Osteocyte (in vitro differentiated cells): ENCODE measurements around the gene SLC37A4. TPM values are rescaled to one million over a fixed set of nuclear protein-coding genes. Genes with fewer than 3 reads are reported as not detected.
"Not testable (repeated sequence)": the region's sequence is repeated elsewhere in the genome, so short reads cannot be mapped to it uniquely, and the experiment has no call there.

ENCODE experiments used
- DNase-seq: peaks from one replicate; pipeline ENCODE4 v3.0.0; 2021; ENCODE audit warnings: mixed read lengths; ENCODE audit not compliant: unreplicated experiment; ENCODE audit errors: extremely low spot score
- H3K27ac Mint-ChIP-seq: one replicate; pipeline ENCODE4 v1.8.0; 2021; ENCODE audit warnings: mild to moderate bottlenecking, mixed read lengths; ENCODE audit not compliant: unreplicated experiment
- H3K27me3 Mint-ChIP-seq: one replicate; pipeline ENCODE4 v1.8.0; 2021; ENCODE audit warnings: mixed read lengths; ENCODE audit not compliant: unreplicated experiment
- H3K36me3 Mint-ChIP-seq: one replicate; pipeline ENCODE4 v1.8.0; 2021; ENCODE audit warnings: mixed read lengths; ENCODE audit not compliant: unreplicated experiment
- H3K4me1 Mint-ChIP-seq: one replicate; pipeline ENCODE4 v1.8.0; 2021; ENCODE audit warnings: mixed read lengths; ENCODE audit not compliant: unreplicated experiment
- H3K4me3 Mint-ChIP-seq: one replicate; pipeline ENCODE4 v1.8.0; 2021; ENCODE audit warnings: mild to moderate bottlenecking, moderate library complexity, mixed read lengths; ENCODE audit not compliant: unreplicated experiment
- H3K9me3 Mint-ChIP-seq: one replicate; pipeline ENCODE4 v1.8.0; 2021; ENCODE audit warnings: mixed read lengths; ENCODE audit not compliant: unreplicated experiment
- total RNA-seq: library from RNA; stranded (reverse); gene quantifications from 2 replicates; pipeline ENCODE4 v1.2.1, GENCODE V29; 2021
- TF ChIP-seq, protein P1 (sequence below): fragments of 200-600 bp; sonication (generic); IDR thresholded peaks from 2 replicates; pipeline ENCODE4 v1.5.0; 2021; ENCODE audit warnings: antibody characterized with exemption, mild to moderate bottlenecking, moderate library complexity

The SLC37A4 gene
- total RNA-seq, 1 donor from 2014 or later = 16.3 TPM

DNA sequence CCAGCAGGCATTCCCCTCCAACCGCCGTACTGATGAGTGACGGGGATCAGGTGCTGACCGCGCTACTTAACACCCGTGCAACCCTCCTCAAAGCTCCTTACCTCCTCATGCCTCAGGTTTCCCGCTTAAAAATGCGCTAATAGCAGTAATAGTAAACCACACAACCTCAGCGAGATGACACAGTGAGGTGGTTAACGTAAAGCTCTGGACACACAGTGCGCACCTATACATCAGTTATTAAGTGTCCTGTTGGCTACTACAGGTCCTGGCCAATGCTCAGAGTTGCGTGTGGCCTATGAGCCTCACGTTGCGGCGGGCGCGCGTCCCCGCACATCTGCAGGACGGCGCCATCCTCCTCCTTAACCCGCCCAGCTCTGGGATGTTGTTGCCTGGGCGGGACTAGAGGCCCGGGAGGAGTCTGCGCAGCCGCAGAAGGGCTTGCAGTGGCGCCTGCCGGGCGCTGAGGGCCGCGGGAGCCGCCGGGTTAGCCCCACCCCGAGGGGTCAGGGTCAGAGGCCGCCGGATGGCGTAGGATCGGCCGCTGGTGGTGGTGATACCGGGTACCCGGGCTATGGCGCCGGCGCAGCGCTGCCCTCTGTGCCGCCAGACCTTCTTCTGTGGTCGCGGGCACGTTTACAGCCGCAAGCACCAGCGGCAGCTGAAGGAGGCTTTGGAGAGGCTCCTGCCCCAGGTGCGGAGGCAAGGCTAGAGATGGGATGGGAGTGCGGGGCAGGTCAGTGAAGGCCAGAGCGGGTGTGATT lies 32.9 kb downstream of the SLC37A4 start, which contains the start of gene CENATAC:
Gene CENATAC, plus strand, starts transcription at position 512 of the 761 bp plus-strand sequence. Its CDS starts 60 bp downstream, at position 572.
- Mint-ChIP-seq H3K4me1 (peaks cover 28% of the 10 kb centered on the region), H3K27ac (peak within 1 kb of the TSS; percentile 92), H3K9me3 (no peaks in the 10 kb centered on the region), H3K27me3 (no peaks in the 10 kb centered on the region), H3K4me3 (peak within 1 kb of the TSS; percentile 95), H3K36me3 (peaks cover 12% of the 10 kb centered on the region)
- TF ChIP-seq, protein P1, sequence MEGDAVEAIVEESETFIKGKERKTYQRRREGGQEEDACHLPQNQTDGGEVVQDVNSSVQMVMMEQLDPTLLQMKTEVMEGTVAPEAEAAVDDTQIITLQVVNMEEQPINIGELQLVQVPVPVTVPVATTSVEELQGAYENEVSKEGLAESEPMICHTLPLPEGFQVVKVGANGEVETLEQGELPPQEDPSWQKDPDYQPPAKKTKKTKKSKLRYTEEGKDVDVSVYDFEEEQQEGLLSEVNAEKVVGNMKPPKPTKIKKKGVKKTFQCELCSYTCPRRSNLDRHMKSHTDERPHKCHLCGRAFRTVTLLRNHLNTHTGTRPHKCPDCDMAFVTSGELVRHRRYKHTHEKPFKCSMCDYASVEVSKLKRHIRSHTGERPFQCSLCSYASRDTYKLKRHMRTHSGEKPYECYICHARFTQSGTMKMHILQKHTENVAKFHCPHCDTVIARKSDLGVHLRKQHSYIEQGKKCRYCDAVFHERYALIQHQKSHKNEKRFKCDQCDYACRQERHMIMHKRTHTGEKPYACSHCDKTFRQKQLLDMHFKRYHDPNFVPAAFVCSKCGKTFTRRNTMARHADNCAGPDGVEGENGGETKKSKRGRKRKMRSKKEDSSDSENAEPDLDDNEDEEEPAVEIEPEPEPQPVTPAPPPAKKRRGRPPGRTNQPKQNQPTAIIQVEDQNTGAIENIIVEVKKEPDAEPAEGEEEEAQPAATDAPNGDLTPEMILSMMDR = peak; percentile 17
- DNase-seq = peak; percentile 96

DNA sequence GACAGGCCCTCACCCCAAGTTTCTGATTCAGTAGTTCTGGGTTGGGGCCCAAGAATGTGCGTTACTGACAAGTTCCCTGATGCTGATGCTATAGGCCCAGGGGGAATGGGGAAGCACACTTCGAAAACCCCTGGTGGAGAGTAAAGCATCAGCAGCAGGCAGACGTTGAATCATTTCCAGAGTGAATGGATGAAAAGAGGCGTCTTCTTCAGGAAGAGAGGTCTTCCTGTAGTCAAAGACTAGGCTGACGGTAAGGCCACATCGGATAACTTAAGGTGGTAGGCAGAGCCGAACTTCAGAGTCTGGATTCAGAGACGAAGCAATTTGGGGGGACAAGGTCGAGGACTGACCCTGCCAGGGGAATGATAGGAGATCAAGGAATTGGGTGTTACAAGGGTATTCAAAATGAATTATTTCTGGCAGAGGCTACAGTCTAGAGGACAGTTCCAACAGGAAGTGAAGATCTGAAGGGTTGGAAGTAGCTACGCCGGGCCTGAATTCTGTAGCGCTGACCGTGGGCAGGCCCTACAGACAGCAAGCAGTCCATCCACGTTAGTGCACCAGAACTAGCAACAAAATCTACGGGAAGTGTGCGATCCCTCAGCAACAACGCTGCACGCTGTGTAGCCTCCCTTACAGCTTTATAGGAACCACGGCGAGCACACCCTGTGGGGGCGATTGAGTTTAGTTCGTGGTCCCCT lies 33.6 kb downstream of the SLC37A4 start:
- Mint-ChIP-seq H3K4me1 (peaks cover 28% of the 10 kb centered on the region), H3K9me3 (no peaks in the 10 kb centered on the region), H3K36me3 (peaks cover 10% of the 10 kb centered on the region), H3K27ac (peak overlapping the region; percentile 92), H3K4me3 (peak overlapping the region; percentile 95), H3K27me3 (no peaks in the 10 kb centered on the region)
- TF ChIP-seq, protein P1 = peak; percentile 15
- no peak for DNase-seq

DNA sequence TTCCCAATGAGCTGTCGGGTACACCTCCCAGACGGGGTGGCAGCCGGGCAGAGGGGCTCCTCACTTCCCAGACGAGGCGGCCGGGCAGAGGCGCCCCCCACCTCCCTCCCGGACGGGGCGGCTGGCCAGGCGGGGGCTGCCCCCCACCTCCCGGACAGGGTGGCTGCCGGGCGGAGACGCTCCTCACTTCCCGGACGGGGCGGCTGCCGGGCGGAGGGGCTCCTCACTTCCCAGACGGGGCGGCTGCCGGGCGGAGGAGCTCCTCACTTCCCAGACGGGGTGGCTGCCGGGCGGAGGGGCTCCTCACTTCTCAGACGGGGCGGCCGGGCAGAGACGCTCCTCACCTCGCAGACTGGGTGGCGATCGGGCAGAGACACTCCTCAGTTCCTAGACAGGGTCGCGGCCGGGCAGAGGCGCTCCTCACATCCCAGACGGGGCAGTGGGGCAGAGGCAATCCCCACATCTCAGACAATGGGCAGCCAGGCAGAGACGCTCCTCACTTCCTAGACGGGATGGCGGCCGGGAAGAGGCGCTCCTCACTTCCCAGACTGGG lies 39.1 kb downstream of the SLC37A4 start:
- DNase-seq, H3K27me3 Mint-ChIP-seq, H3K4me1 Mint-ChIP-seq, H3K4me3 Mint-ChIP-seq, H3K9me3 Mint-ChIP-seq, H3K36me3 Mint-ChIP-seq, H3K27ac Mint-ChIP-seq: not testable (repeated sequence)

DNA sequence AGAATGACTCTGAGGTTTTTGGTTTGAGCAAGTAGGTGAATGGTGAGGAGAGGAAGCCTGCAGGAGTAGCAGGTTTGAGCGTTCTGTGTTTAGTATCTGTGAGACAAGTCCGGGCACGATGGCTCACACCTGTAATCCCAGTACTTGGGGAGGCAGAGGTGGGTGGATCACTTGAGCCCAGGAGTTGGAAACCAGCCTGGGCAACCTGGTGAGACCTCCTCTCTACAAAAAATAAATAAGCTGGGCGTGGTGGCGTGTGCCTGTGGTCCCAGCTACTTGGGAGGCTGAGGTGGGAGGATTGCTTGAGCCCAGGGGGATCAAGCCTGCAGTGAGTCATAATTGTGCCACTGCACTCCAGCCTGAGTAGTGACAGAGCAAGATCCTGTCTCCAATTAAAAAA lies 42.4 kb downstream of the SLC37A4 start:
- Mint-ChIP-seq H3K9me3 (no peaks in the 10 kb centered on the region), H3K27me3 (no peaks in the 10 kb centered on the region), H3K27ac (no peak overlapping the region), H3K4me3 (no peak overlapping the region), H3K36me3 (no peaks in the 10 kb centered on the region), H3K4me1 (peaks cover 2% of the 10 kb centered on the region)
- no peak for DNase-seq
- TF ChIP-seq, protein P1 = no peak

DNA sequence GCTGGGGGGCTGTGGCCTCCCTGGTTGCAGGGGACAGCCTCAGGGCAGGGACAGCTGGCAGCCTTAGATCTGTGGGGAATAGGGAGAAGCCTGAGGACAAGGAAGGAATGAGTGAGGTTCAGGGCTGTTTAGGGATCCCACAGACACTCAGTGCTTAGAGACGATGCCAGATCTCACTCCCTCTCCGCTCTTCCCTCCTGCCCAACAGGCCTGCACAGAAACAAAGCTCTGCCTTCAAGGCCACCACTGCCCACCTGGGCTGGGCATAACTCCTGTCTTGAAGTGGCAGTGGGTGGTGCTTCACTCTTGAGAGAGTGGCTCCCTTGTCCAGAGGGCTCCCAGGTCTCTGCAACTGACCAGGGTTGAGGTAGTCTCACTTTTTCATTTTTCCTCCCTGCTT lies 45.9 kb downstream of the SLC37A4 start:
- Mint-ChIP-seq H3K27ac (no peak overlapping the region), H3K27me3 (peaks cover under 1% of the 10 kb centered on the region), H3K36me3 (no peaks in the 10 kb centered on the region), H3K9me3 (no peaks in the 10 kb centered on the region), H3K4me3 (no peak overlapping the region), H3K4me1 (peaks cover 2% of the 10 kb centered on the region)
- TF ChIP-seq, protein P1 = no peak
- DNase-seq = no peak

DNA sequence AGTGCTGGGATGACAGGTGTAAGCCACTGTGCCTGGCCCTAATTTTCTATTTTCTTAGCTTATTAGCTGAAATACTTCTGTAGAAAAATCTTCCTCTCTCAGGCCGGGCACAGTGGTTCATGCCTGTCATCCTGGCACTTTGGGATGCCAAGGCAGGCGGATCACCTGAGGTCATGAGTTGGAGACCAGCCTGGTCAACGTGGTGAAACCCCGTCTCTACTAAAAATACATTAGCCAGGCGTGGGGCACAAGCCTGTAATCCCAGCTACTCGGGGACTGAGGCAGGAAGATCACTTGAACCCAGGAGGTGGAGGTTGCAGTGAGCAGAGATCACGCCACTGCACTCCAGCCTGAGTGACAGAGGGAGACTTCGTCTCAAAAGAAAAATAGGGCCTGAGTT lies 46.3 kb downstream of the SLC37A4 start:
- not testable (repeated sequence) for H3K4me3 Mint-ChIP-seq, DNase-seq, H3K27ac Mint-ChIP-seq, H3K9me3 Mint-ChIP-seq, H3K36me3 Mint-ChIP-seq, H3K4me1 Mint-ChIP-seq, H3K27me3 Mint-ChIP-seq
